Testis (tissue), 3 donors: ENCODE results near the gene NCEH1. TPM values are rescaled to one million over a fixed set of nuclear protein-coding genes. Genes with fewer than 3 reads are reported as not detected.

Experiments
- DNase-seq: peaks from one replicate; pipeline ENCODE4 v3.0.0-alpha.2; 2019
- H3K27ac ChIP-seq, 2 donors: fragments of 200-600 bp; sonication (generic); one replicate each; pipeline ENCODE4 v1.5.1; 2019
- H3K27me3 ChIP-seq: fragments of 200-600 bp; sonication (generic); one replicate; pipeline ENCODE4 v1.5.1; 2019
- H3K36me3 ChIP-seq: fragments of 200-600 bp; sonication (generic); one replicate; pipeline ENCODE4 v1.5.1; 2017; ENCODE audit warnings: low read depth; ENCODE audit errors: missing control alignments
- H3K4me1 ChIP-seq: fragments of 200-600 bp; sonication (generic); one replicate; pipeline ENCODE4 v1.5.1; 2019
- H3K4me3 ChIP-seq, 2 donors: fragments of 200-600 bp; sonication (generic); one replicate each; pipeline ENCODE4 v1.5.1; 2017 to 2019
- H3K9me3 ChIP-seq: fragments of 200-600 bp; sonication (generic); one replicate; pipeline ENCODE4 v1.5.1; 2017
- CTCF ChIP-seq, 3 experiments: fragments of 450-650 bp in 2 of 3; fragments of 200-600 bp in 1 of 3; sonication (generic) in 1 of 3; IDR thresholded peaks; one replicate each; pipeline ENCODE4 v1.5.1; 2016 to 2019; ENCODE audit warnings: antibody characterized with exemption in 3 of 3, mild to moderate bottlenecking in 2 of 3, moderate library complexity in 1 of 3
- POLR2A ChIP-seq: fragments of 450-650 bp; IDR thresholded peaks from one replicate; pipeline ENCODE4 v1.6.1; 2017; ENCODE audit warnings: antibody characterized with exemption, mild to moderate bottlenecking, moderate library complexity
- WGBS, 2 donors: methylation state at CpG; one replicate each; pipeline ENCODE4 v1.1.5; 2018; 5-methylcytosine and 5-hydroxymethylcytosine counted together
- intact Hi-C: fragments of 100-400 bp; cut with DNase I; formaldehyde crosslinking; loops from one replicate; pipeline ENCODE4 v1.15.1; 2023; ENCODE audit warnings: low total_unique reads
- polyA plus RNA-seq: library from polyadenylated mRNA; stranded (reverse); fragments of 350-450 nt; fragmentation: Illumina TruSeq; extraction: RNeasy Lipid Tissue Mini Kit (QIAGEN cat#74804); gene quantifications from one replicate; pipeline ENCODE4 v1.2.3, GENCODE V29; 2014; ENCODE audit warnings: low read depth, low replicate concordance; ENCODE audit not compliant: insufficient read depth
- total RNA-seq, 2 donors: library from RNA; depleted of rRNA; stranded (reverse); fragments of >200 nt; gene quantifications; one replicate each; pipeline ENCODE4 v1.2.3, GENCODE V29; 2016

Gene NCEH1
- total and polyA plus RNA-seq, 3 donors from 2014 or later: 3.2 to 3.8 (median 3.3) TPM

DNA sequence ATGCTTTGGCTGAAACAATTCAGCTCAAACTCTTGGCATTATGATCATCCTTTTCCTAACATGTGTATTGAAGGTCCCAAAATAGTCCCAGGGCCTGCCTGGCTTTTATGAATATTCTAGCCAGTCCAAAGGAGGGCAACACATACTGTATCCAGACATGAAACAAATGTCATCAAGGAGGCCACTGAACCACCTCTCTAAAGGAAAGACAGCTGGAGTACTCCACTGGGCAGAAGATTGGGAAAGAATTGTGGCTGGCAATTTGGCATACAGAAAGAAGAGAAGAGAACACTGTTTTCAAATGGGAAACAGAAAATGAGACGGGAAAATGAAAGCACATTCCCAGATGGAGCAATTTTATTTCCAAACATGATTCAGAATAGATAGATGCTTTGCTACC, 80.6 kb downstream of the NCEH1 start:
- no peak for DNase-seq
- H3K36me3 ChIP-seq: no peaks in the 10 kb centered on the region
- no peak overlapping the region for H3K27ac ChIP-seq
- no peaks in the 10 kb centered on the region for H3K9me3 ChIP-seq
- TF ChIP-seq CTCF (IDR thresholded peaks at IDR 0.05) (no peak), POLR2A (no peak)
- no peaks in the 10 kb centered on the region for H3K27me3 ChIP-seq
- no peak overlapping the region for H3K4me3 ChIP-seq
- 49 to 70% methylated on average over 1 of the region's 1 CpG for WGBS, 2 donors
- no peaks in the 10 kb centered on the region for H3K4me1 ChIP-seq
- intact Hi-C loops: no loop called here

GRCh38 chr3:172629470-172629869, 81.4 kb downstream of the NCEH1 start:
- Histone ChIP-seq H3K4me1 (no peaks in the 10 kb centered on the region), H3K27me3 (no peaks in the 10 kb centered on the region), H3K9me3 (no peaks in the 10 kb centered on the region), H3K36me3 (no peaks in the 10 kb centered on the region), H3K27ac (no peak overlapping the region), H3K4me3 (no peak overlapping the region)
- no peak for DNase-seq
- TF ChIP-seq CTCF (IDR thresholded peaks at IDR 0.05) (no peak), POLR2A (no peak)
- intact Hi-C loops: no loop called here
- whole genome bisulfite sequencing, 2 donors: 94 to 97% methylated on average over 5 of the region's 5 CpGs

- Histone ChIP-seq H3K36me3 (no peaks in the 10 kb centered on the region), H3K27ac (no peak overlapping the region), H3K4me1 (no peaks in the 10 kb centered on the region), H3K27me3 (no peaks in the 10 kb centered on the region), H3K9me3 (no peaks in the 10 kb centered on the region), H3K4me3 (no peak overlapping the region)
- intact Hi-C loops: no loop called here
- TF ChIP-seq POLR2A (no peak), CTCF (IDR thresholded peaks at IDR 0.05) (no peak)
- no peak for DNase-seq
- 54 to 64% methylated on average over 5 of the region's 5 CpGs for WGBS, 2 donors
Measured at GRCh38 chr3:172627057-172627809, 83.6 kb downstream of the NCEH1 start.

DNA sequence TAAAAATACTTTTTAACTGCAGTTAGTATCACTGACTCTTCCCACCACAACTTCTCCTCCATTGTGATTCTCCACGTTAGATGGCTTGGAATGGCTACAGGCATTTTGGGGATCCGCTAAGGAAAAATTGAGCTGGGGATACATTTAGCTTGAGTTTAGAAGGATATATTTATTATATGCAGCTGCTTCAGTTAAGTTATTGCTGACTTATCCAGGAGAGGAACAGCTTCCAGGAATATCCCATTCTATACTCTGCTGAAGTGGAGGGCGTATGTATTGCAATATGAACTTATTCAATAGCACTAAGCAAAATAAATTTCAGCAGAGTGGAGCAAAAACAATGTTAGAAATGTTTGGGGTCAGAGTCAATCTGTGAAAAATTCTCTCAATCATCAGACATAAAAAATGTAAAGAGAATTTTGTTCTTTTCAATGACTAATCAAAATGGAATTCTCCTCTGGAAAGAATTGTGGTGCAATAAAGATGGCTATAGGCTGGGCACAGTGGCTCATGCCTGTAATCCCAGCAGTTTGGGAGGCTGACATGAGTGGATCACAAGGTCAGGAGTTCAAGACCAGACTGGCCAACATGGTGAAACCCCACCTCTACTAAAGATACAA, 84.7 kb downstream of the NCEH1 start:
- Histone ChIP-seq H3K4me1 (no peaks in the 10 kb centered on the region), H3K9me3 (no peaks in the 10 kb centered on the region), H3K27ac (no peak overlapping the region), H3K4me3 (no peak overlapping the region), H3K27me3 (no peaks in the 10 kb centered on the region), H3K36me3 (no peaks in the 10 kb centered on the region)
- 62 to 65% methylated on average over 3 of the region's 3 CpGs for WGBS, 2 donors
- DNase-seq: no peak
- TF ChIP-seq CTCF (IDR thresholded peaks at IDR 0.05): no peak
- no peak for TF ChIP-seq POLR2A
- intact Hi-C loops: no loop called here

DNA sequence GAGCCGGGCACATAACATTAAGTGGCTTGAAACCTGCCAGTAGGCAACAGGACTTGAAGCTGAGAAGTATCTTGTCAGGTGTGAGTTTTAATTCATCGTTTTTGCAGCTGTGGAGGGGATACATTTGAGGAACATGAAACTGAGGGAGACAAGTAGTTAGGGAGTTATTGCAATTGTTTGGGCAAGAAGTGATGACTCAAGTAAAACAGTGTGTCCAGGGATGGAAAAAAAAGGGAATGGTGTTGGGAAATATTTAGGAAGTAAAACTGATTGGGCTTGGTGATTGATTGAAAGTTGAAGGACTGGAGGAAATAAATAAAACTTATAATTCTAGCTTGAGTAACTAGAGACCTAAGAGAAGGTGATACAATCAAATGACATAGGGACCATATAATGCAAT, 85.5 kb downstream of the NCEH1 start:
- no peak for TF ChIP-seq POLR2A
- no peak for TF ChIP-seq CTCF (IDR thresholded peaks at IDR 0.05)
- no peak for DNase-seq
- H3K9me3 ChIP-seq: no peaks in the 10 kb centered on the region
- no peaks in the 10 kb centered on the region for H3K36me3 ChIP-seq
- H3K4me1 ChIP-seq: no peaks in the 10 kb centered on the region
- no peaks in the 10 kb centered on the region for H3K27me3 ChIP-seq
- WGBS, 2 donors: 57 to 67% methylated on average over 2 of the region's 2 CpGs
- H3K27ac ChIP-seq: no peak overlapping the region
- H3K4me3 ChIP-seq: no peak overlapping the region
- intact Hi-C loops: no loop called here
